ENCODE data around the gene LMBR1L. TPM values are rescaled to one million over a fixed set of nuclear protein-coding genes. Genes with fewer than 3 reads are reported as not detected.
"Not testable (repeated sequence)": the region's sequence is repeated elsewhere in the genome, so short reads cannot be mapped to it uniquely, and the experiment has no call there.

LMBR1L gene
- polyA plus RNA-seq (2013, experiment 1 of 4): 87.4 TPM
- polyA plus RNA-seq (2013, experiment 2 of 4): 81.7 TPM
- 65.7 TPM for polyA plus RNA-seq (2013, experiment 3 of 4)
- polyA plus RNA-seq (2013, experiment 4 of 4): 90.2 TPM

GRCh38 chr12:49110464-49111155 is at the start of gene LMBR1L:
Gene LMBR1L (minus strand): TSS chr12:49110847. CDS start chr12:49110555, 292 bp downstream.
- Histone ChIP-seq H3K4me1 (ENCODE audit: control insufficient read depth, insufficient read depth, low read length) (peaks cover 7% of the 10 kb centered on the region), H3K27ac (ENCODE audit: insufficient read depth, low read depth, low read length, poor library complexity, severe bottlenecking) (peak within 1 kb of the TSS; percentile 85)
- 0% methylated on average over 43 of the region's 43 CpGs for WGBS, 2 experiments

GRCh38 chr12:49160399-49160798 is 49.8 kb upstream of the LMBR1L start:
- Histone ChIP-seq H3K27me3 (ENCODE audit: control insufficient read depth, insufficient read depth, low read length, poor library complexity, severe bottlenecking) (no peaks in the 10 kb centered on the region), H3K4me3 (ENCODE audit: insufficient read depth, low read depth, low read length) (no peak overlapping the region), H3K9me3 (ENCODE audit: control insufficient read depth, low read length) (no peaks in the 10 kb centered on the region), H3K4me1 (ENCODE audit: control insufficient read depth, insufficient read depth, low read length) (no peaks in the 10 kb centered on the region), H3K36me3 (ENCODE audit: control insufficient read depth, insufficient read depth, low read length) (no peaks in the 10 kb centered on the region), H3K27ac (ENCODE audit: insufficient read depth, low read depth, low read length, poor library complexity, severe bottlenecking) (no peak overlapping the region)
- WGBS, 2 experiments: 68 to 76% methylated on average over 2 of the region's 2 CpGs

More at GRCh38 chr12:49110464-49111155, at the start of gene LMBR1L:
- Histone ChIP-seq H3K9me3 (ENCODE audit: control insufficient read depth, low read length) (no peaks in the 10 kb centered on the region), H3K36me3 (ENCODE audit: control insufficient read depth, insufficient read depth, low read length) (no peaks in the 10 kb centered on the region), H3K27me3 (ENCODE audit: control insufficient read depth, insufficient read depth, low read length, poor library complexity, severe bottlenecking) (no peaks in the 10 kb centered on the region), H3K4me3 (ENCODE audit: insufficient read depth, low read depth, low read length) (peak within 1 kb of the TSS; percentile 99)

- Histone ChIP-seq H3K9me3 (ENCODE audit: control insufficient read depth, low read length) (no peaks in the 10 kb centered on the region), H3K36me3 (ENCODE audit: control insufficient read depth, insufficient read depth, low read length) (no peaks in the 10 kb centered on the region), H3K4me3 (ENCODE audit: insufficient read depth, low read depth, low read length) (no peak overlapping the region), H3K4me1 (ENCODE audit: control insufficient read depth, insufficient read depth, low read length) (no peaks in the 10 kb centered on the region), H3K27me3 (ENCODE audit: control insufficient read depth, insufficient read depth, low read length, poor library complexity, severe bottlenecking) (no peaks in the 10 kb centered on the region), H3K27ac (ENCODE audit: insufficient read depth, low read depth, low read length, poor library complexity, severe bottlenecking) (no peak overlapping the region)
- WGBS, 2 experiments: 89 to 90% methylated on average over 3 of the region's 3 CpGs
These were observed 43.6 kb upstream of the LMBR1L start for GRCh38 chr12:49154221-49154620.

GRCh38 chr12:49147384-49147783 is 36.7 kb upstream of the LMBR1L start:
- no peaks in the 10 kb centered on the region for H3K9me3 ChIP-seq (ENCODE audit: control insufficient read depth, low read length)
- H3K4me1 ChIP-seq (ENCODE audit: control insufficient read depth, insufficient read depth, low read length): no peaks in the 10 kb centered on the region
- WGBS, 2 experiments: 95 to 100% methylated on average over 2 of the region's 2 CpGs
- no peak overlapping the region for H3K4me3 ChIP-seq (ENCODE audit: insufficient read depth, low read depth, low read length)
- no peak overlapping the region for H3K27ac ChIP-seq (ENCODE audit: insufficient read depth, low read depth, low read length, poor library complexity, severe bottlenecking)
- no peaks in the 10 kb centered on the region for H3K36me3 ChIP-seq (ENCODE audit: control insufficient read depth, insufficient read depth, low read length)
- no peaks in the 10 kb centered on the region for H3K27me3 ChIP-seq (ENCODE audit: control insufficient read depth, insufficient read depth, low read length, poor library complexity, severe bottlenecking)

- Histone ChIP-seq H3K27me3 (ENCODE audit: control insufficient read depth, insufficient read depth, low read length, poor library complexity, severe bottlenecking) (no peaks in the 10 kb centered on the region), H3K4me3 (ENCODE audit: insufficient read depth, low read depth, low read length) (no peak overlapping the region), H3K27ac (ENCODE audit: insufficient read depth, low read depth, low read length, poor library complexity, severe bottlenecking) (no peak overlapping the region), H3K9me3 (ENCODE audit: control insufficient read depth, low read length) (no peaks in the 10 kb centered on the region), H3K4me1 (ENCODE audit: control insufficient read depth, insufficient read depth, low read length) (no peaks in the 10 kb centered on the region), H3K36me3 (ENCODE audit: control insufficient read depth, insufficient read depth, low read length) (no peaks in the 10 kb centered on the region)
- WGBS, 2 experiments: 90 to 97% methylated on average over 1 of the region's 1 CpG
These were observed 35.8 kb upstream of the LMBR1L start for GRCh38 chr12:49146406-49146805.

- 92 to 94% methylated on average over 2 of the region's 2 CpGs for WGBS, 2 experiments
- Histone ChIP-seq H3K9me3 (ENCODE audit: control insufficient read depth, low read length) (no peaks in the 10 kb centered on the region), H3K36me3 (ENCODE audit: control insufficient read depth, insufficient read depth, low read length) (no peaks in the 10 kb centered on the region), H3K4me3 (ENCODE audit: insufficient read depth, low read depth, low read length) (no peak overlapping the region), H3K27me3 (ENCODE audit: control insufficient read depth, insufficient read depth, low read length, poor library complexity, severe bottlenecking) (no peaks in the 10 kb centered on the region), H3K4me1 (ENCODE audit: control insufficient read depth, insufficient read depth, low read length) (no peaks in the 10 kb centered on the region), H3K27ac (ENCODE audit: insufficient read depth, low read depth, low read length, poor library complexity, severe bottlenecking) (no peak overlapping the region)
These were observed 33.7 kb upstream of the LMBR1L start for GRCh38 chr12:49144384-49144783.

GRCh38 chr12:49138999-49139398 is 28.4 kb upstream of the LMBR1L start:
- no peaks in the 10 kb centered on the region for H3K4me1 ChIP-seq (ENCODE audit: control insufficient read depth, insufficient read depth, low read length)
- H3K27ac ChIP-seq (ENCODE audit: insufficient read depth, low read depth, low read length, poor library complexity, severe bottlenecking): no peak overlapping the region
- H3K36me3 ChIP-seq (ENCODE audit: control insufficient read depth, insufficient read depth, low read length): no peaks in the 10 kb centered on the region
- no peaks in the 10 kb centered on the region for H3K27me3 ChIP-seq (ENCODE audit: control insufficient read depth, insufficient read depth, low read length, poor library complexity, severe bottlenecking)
- H3K9me3 ChIP-seq (ENCODE audit: control insufficient read depth, low read length): no peaks in the 10 kb centered on the region
- H3K4me3 ChIP-seq (ENCODE audit: insufficient read depth, low read depth, low read length): no peak overlapping the region
- 97 to 100% methylated on average over 1 of the region's 2 CpGs for WGBS, 2 experiments

GRCh38 chr12:49138587-49138986 is 27.9 kb upstream of the LMBR1L start:
- Histone ChIP-seq H3K27ac (ENCODE audit: insufficient read depth, low read depth, low read length, poor library complexity, severe bottlenecking) (no peak overlapping the region), H3K9me3 (ENCODE audit: control insufficient read depth, low read length) (no peaks in the 10 kb centered on the region), H3K36me3 (ENCODE audit: control insufficient read depth, insufficient read depth, low read length) (no peaks in the 10 kb centered on the region), H3K4me3 (ENCODE audit: insufficient read depth, low read depth, low read length) (no peak overlapping the region), H3K27me3 (ENCODE audit: control insufficient read depth, insufficient read depth, low read length, poor library complexity, severe bottlenecking) (no peaks in the 10 kb centered on the region), H3K4me1 (ENCODE audit: control insufficient read depth, insufficient read depth, low read length) (no peaks in the 10 kb centered on the region)
- 70 to 82% methylated on average over 2 of the region's 2 CpGs for WGBS, 2 experiments

GRCh38 chr12:49137476-49137875 is 26.8 kb upstream of the LMBR1L start:
- Histone ChIP-seq H3K27me3 (ENCODE audit: control insufficient read depth, insufficient read depth, low read length, poor library complexity, severe bottlenecking) (no peaks in the 10 kb centered on the region), H3K27ac (ENCODE audit: insufficient read depth, low read depth, low read length, poor library complexity, severe bottlenecking) (no peak overlapping the region), H3K4me3 (ENCODE audit: insufficient read depth, low read depth, low read length) (no peak overlapping the region), H3K4me1 (ENCODE audit: control insufficient read depth, insufficient read depth, low read length) (no peaks in the 10 kb centered on the region), H3K36me3 (ENCODE audit: control insufficient read depth, insufficient read depth, low read length) (no peaks in the 10 kb centered on the region), H3K9me3 (ENCODE audit: control insufficient read depth, low read length) (no peaks in the 10 kb centered on the region)
- 88 to 95% methylated on average over 1 of the region's 1 CpG for WGBS, 2 experiments

- H3K9me3 ChIP-seq (ENCODE audit: control insufficient read depth, low read length); H3K27ac ChIP-seq (ENCODE audit: insufficient read depth, low read depth, low read length, poor library complexity, severe bottlenecking); H3K4me1 ChIP-seq (ENCODE audit: control insufficient read depth, insufficient read depth, low read length); H3K27me3 ChIP-seq (ENCODE audit: control insufficient read depth, insufficient read depth, low read length, poor library complexity, severe bottlenecking); H3K4me3 ChIP-seq (ENCODE audit: insufficient read depth, low read depth, low read length); H3K36me3 ChIP-seq (ENCODE audit: control insufficient read depth, insufficient read depth, low read length): not testable (repeated sequence)
- WGBS, 2 experiments: 82 to 89% methylated on average over 3 of the region's 3 CpGs
These were observed 26.4 kb upstream of the LMBR1L start for GRCh38 chr12:49136997-49137396.

Measured in ectodermal cell (in vitro differentiated cells).